A673 (cell line): ENCODE measurements around the gene PRKG1. TPM values are rescaled to one million over a fixed set of nuclear protein-coding genes. Genes with fewer than 3 reads are reported as not detected.

ENCODE experiments used
- BruUV-seq: library from RNA; stranded (reverse); fragments of 400-500 nt; replicated peaks from 2 replicates; lab custom pipeline; 2021; lab: Mats Ljungman, UMichigan
- CTCF ChIA-PET: fragments of 300-600 bp; sonication (Branson Sonifier 250); formaldehyde crosslinking; loops from one replicate; lab custom pipeline; 2022; ENCODE audit warnings: antibody characterized with exemption; lab: Charles Lee
- POLR2A ChIA-PET: fragments of 300-600 bp; sonication (Branson Sonifier 250); formaldehyde crosslinking; loops from one replicate; lab custom pipeline; 2022; ENCODE audit warnings: antibody characterized with exemption; ENCODE audit not compliant: low non-redundant PET; lab: Charles Lee
- DNase-seq: peaks from one replicate; pipeline ENCODE4 v3.0.0-alpha.2; 2015; ENCODE audit warnings: low spot score
- H3K27ac ChIP-seq: fragments of 200-600 bp; sonication (generic); 2 replicates; pipeline ENCODE4 v1.5.1; 2016; ENCODE audit warnings: mixed run types, low read depth, mild to moderate bottlenecking, mixed read lengths, antibody characterized with exemption, low read length; ENCODE audit not compliant: poor library complexity, severe bottlenecking
- H3K27me3 ChIP-seq: fragments of 200-600 bp; sonication (generic); replicated peaks from 2 replicates; pipeline ENCODE4 v1.6.1; 2017; ENCODE audit warnings: mixed run types, low read depth, mild to moderate bottlenecking, mixed read lengths, antibody characterized with exemption, low read length; ENCODE audit not compliant: insufficient read depth, poor library complexity
- H3K36me3 ChIP-seq: fragments of 200-600 bp; sonication (generic); 2 replicates; pipeline ENCODE4 v1.6.1; 2016; ENCODE audit warnings: mixed run types, mild to moderate bottlenecking, mixed read lengths, antibody characterized with exemption, low read length; ENCODE audit not compliant: insufficient read depth, poor library complexity, severe bottlenecking
- H3K4me1 ChIP-seq: fragments of 200-600 bp; sonication (generic); 2 replicates; pipeline ENCODE4 v1.6.1; 2017; ENCODE audit warnings: mixed run types, mild to moderate bottlenecking, mixed read lengths, antibody characterized with exemption, low read length; ENCODE audit not compliant: insufficient read depth, poor library complexity, severe bottlenecking
- H3K4me3 ChIP-seq: fragments of 200-600 bp; sonication (generic); 2 replicates; pipeline ENCODE4 v1.5.1; 2016; ENCODE audit warnings: low read depth, mixed run types, mild to moderate bottlenecking, mixed read lengths, low read length; ENCODE audit not compliant: poor library complexity, severe bottlenecking
- H3K9me3 ChIP-seq: fragments of 200-600 bp; sonication (generic); 2 replicates; pipeline ENCODE4 v1.6.1; 2016; ENCODE audit warnings: mixed run types, low read depth, mild to moderate bottlenecking, mixed read lengths, antibody characterized with exemption, low read length; ENCODE audit not compliant: poor library complexity, severe bottlenecking
- CTCF ChIP-seq: fragments of 300-800, 200-600 bp; sonication (generic); conservative IDR thresholded peaks from 2 replicates; pipeline ENCODE4 v1.5.1; 2017; ENCODE audit warnings: low read depth, mild to moderate bottlenecking, antibody characterized with exemption, low read length, moderate library complexity, mixed read lengths
- EZH2 ChIP-seq: fragments of 200-600 bp; sonication (generic); IDR thresholded peaks from 2 replicates; pipeline ENCODE4 v1.6.1; 2017; ENCODE audit warnings: borderline replicate concordance, low read depth, mild to moderate bottlenecking, mixed read lengths, antibody characterized with exemption, low read length; ENCODE audit not compliant: poor library complexity, severe bottlenecking
- intact Hi-C: fragments of 100-400 bp; cut with micrococcal nuclease; formaldehyde crosslinking; loops from one replicate; pipeline ENCODE4 v1.10.0; 2022; ENCODE audit not compliant: unreplicated experiment
- total RNA-seq: library from RNA; stranded (reverse); gene quantifications from 2 replicates; pipeline ENCODE4 v1.2.3, GENCODE V29; 2021

Gene PRKG1
- total RNA-seq, 1 experiment from 2014 or later: 0.58 TPM

GRCh38 chr10:51629934-51630639, 555.8 kb downstream of the PRKG1 start:
- CTCF ChIA-PET: no interaction called here
- Histone ChIP-seq H3K27ac (no peak overlapping the region), H3K36me3 (no peaks in the 10 kb centered on the region), H3K4me1 (no peaks in the 10 kb centered on the region), H3K4me3 (no peak overlapping the region), H3K9me3 (no peaks in the 10 kb centered on the region), H3K27me3 (peaks cover 14% of the 10 kb centered on the region)
- DNase-seq: no peak
- no TSS peak for BruUV-seq
- intact Hi-C loops: no loop called here
- TF ChIP-seq CTCF (no peak), EZH2 (no peak)
- POLR2A ChIA-PET: no interaction called here

DNA sequence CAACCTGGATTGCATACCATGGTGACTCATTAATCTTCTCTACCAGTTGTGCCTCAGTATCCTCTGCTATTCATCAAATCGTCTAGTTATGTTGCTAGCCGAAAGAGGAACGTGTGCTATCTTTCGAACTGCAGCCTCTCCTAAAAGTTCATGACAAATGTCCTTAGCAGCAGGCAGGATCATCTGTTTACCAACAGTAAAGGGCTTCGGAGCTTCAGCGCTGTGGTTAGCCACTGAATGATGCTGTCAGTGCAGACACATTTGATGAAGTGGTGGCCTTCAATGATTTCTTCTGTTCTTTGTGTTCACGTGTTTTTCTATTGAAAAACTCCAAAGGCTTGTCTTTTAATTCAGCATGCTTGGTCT, 556.3 kb downstream of the PRKG1 start:
- ChIA-PET CTCF (no interaction called here), POLR2A (no interaction called here)

DNA sequence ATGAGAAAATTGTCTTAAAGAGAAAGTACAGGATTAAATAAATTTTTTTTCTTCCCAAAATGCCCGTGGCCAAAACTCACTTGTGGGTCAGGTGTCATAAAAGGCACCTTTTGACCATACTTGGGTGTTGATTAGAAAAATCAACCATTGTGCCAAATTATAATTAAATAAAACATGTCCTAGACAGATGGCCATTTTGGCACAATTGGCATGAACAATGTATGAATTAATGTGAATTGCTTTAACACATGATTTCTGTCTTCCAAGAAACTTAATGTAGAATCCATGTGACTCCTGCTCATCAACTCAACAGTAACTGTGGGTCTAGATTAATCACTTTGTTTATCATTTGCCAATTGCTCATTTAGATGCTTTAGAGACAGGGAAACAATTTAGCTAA, 561.1 kb downstream of the PRKG1 start:
- Histone ChIP-seq H3K27ac (no peak overlapping the region), H3K4me1 (no peaks in the 10 kb centered on the region), H3K36me3 (no peaks in the 10 kb centered on the region), H3K9me3 (no peaks in the 10 kb centered on the region), H3K27me3 (peaks cover 12% of the 10 kb centered on the region), H3K4me3 (no peak overlapping the region)
- ChIA-PET POLR2A (no interaction called here), CTCF (no interaction called here)
- DNase-seq: no peak
- TF ChIP-seq EZH2 (no peak), CTCF (no peak)
- intact Hi-C loops: no loop called here
- BruUV-seq: no TSS peak

More for the DNA sequence above, 556.3 kb downstream of the PRKG1 start:
- DNase-seq: no peak
- Histone ChIP-seq H3K27me3 (peaks cover 14% of the 10 kb centered on the region), H3K36me3 (no peaks in the 10 kb centered on the region), H3K27ac (no peak overlapping the region), H3K9me3 (no peaks in the 10 kb centered on the region), H3K4me1 (no peaks in the 10 kb centered on the region), H3K4me3 (no peak overlapping the region)
- BruUV-seq: no TSS peak
- TF ChIP-seq EZH2 (no peak), CTCF (no peak)
- intact Hi-C loops: no loop called here
